Activated naive CD4-positive, alpha-beta T cell (primary cell): Measurements from ENCODE around the gene GRIFIN.

Source experiments
- DNase-seq, 4 experiments: peaks; one replicate each; lab custom pipeline; 2025; lab: John Stamatoyannopoulos, UW

The GRIFIN gene

GRCh38 chr7:2498708-2499107 lies 22.5 kb upstream of the GRIFIN start:
- DNase-seq: no peak

DNA sequence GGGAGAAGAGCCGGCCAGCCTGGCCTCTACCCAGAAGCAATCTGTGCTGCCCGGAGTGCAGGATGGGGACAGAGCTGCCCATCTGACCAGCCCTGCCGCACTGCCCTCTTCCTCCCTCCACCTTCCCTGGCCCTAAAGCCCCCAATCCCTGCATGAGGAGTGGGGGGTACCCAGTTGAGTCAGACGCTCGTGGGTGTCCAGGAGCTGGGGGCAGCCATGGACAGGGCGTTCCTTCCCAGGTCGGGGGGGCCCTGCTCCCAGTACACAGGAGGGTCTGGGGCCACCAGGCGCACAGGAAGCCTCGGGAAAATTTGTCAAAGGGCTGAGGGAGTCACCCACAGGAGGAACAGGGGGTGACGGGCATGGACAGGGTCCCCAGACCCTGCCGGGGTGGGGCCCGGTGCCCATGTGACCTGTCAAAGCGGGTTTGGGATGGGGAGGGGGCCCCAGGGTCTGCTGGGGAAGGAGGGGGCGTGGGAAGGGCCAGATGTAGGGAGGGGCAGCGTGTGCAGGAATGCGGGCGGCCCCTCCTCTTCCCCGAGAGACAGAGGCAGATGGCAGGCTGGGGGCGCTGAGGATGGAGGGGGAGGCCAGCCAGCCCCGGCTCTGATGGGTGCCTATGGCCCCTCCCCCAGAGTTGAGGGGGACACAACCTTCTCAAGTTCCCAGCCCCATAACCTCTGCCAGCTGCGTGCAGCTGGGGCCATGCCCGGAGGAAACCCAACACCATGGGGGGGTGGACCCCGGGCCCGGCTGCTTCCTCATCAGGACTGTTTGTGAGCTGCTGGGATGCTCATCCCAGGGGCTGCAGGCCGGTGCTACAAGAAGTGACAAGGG lies 21.5 kb upstream of the GRIFIN start:
- no peak for DNase-seq

GRCh38 chr7:2497065-2497464 lies 20.9 kb upstream of the GRIFIN start:
- no peak for DNase-seq

GRCh38 chr7:2496375-2496774 lies 20.2 kb upstream of the GRIFIN start:
- no peak for DNase-seq

DNA sequence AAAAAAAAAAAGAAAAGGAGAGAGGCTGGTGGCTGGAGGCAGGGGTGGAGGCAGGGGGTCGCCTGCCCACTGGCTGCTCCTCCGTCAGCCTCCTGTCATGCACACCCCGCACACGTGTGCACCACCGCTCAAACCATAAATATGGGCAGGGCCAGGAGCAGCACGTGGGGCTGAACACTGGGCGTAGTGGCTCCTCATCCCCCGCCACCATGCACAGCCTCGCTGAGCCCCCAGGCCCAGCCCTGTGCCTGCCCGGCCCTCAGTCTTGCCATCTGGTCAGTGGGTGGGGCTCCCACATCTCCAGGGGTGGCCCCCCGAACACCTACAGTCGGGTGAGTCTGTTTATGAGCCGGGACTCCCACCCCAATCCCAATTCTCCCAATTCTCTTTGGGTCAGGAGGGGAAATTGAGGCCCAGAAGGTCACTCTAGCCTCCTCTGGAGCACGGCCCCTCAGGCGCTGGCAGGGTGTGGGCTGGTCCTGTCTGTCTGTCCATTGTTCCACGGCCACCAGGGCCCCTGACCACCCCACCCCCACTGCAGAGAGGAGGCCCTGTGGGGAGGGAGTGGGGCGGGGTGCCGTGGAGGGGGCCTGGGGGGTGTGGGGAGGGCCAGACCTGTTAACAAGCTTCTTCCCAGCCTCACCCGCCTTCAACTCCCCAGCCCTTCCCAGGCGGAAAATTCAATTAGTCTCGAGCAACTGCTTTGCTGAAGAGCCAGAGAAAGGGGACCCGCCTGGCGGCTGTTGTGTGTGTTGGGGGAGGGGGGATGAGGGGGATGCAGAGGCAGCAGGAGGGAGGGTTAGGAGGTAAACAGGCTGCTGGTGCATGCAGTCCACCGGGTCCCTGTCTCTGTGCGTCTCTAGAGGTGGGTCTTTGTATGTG lies 19.5 kb upstream of the GRIFIN start:
- no peak for DNase-seq

GRCh38 chr7:2494191-2495130 lies 18.3 kb upstream of the GRIFIN start:
- no peak for DNase-seq

DNA sequence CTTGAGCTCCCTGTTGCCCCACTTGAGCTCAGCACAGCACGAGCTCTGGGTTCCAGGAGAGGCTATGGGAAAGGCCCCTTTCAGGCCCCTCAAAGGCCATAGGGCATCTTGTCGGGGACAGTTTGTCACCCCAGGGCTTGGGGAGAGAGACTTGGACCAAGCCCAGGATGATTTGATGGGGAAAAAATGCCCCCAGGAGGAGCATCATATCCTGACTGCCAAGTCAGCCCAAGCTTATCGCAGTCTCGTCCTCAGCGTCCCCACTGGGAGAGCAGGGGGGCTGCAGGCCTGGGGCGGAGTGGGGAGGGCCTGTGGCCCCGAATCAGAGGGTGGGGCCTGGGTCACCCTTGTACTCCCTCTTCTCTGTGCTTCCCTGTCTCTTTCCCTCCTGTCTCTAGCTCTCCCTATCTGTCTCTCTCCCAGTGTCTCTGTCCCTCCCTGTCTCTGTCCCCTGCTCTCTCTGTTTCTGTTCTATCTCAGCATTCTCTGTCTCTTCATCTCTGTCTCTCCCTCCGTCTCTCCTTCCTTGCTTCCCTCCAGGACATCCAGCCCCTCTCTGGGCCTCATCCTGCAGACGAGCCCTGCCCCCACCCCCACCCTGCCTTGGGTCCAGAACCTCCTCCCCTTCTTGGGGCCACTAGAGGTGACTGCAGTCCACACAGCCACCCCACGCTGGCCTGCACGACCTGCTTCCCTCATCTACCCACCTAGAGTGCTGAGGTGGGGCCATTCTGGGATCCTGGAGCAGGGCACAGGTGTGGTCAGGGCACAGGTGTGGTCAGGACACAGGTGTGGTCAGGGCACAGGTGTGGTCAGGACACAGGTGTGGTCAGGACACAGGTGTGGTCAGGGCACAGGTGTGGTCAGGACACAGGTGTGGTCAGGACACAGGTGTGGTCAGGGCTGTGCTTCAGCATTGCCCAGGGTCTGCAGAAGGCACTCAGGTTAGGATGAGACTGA lies 17.3 kb upstream of the GRIFIN start:
- no peak for DNase-seq

DNA sequence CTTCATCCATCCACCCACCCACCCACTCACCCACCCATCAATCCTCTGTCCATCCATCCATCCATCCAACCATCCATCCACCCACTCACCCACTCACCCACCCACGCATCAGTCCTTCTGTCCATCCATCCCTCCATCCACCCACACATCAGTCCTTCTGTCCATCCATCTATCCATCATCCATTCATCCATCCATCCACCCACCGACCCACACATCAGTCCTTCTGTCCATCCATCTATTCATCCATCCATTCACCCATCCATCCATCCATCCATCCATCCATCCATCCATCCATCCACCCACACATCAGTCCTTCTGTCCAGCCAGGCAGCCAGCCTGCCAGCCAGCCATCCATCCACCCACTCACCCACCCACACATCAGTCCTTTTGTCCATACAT lies 15.8 kb upstream of the GRIFIN start:
- DNase-seq: no peak

DNA sequence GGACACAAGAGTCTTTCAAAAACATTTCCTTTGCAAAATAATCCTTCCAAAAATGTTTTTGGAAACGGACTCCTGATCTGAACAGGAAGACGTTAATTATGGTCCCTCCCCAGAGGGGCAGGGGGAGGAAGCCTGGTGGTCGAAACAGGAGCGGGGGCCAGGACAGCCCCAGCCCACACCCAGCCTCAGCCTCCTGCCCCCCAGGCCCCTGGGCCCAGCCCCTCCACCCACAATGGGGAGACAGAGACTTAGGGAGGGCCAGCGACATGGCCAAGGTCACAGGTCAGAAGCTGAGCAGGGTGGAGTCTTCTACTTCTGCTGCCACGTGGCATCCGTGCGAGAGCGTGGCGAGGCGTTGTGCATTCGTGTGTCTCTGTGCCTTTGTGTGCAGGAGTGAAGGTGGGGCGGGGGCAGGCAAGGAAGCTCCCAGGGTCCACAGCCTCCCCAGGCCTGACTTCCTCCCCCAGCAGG lies 14.0 kb upstream of the GRIFIN start:
- no peak for DNase-seq

DNA sequence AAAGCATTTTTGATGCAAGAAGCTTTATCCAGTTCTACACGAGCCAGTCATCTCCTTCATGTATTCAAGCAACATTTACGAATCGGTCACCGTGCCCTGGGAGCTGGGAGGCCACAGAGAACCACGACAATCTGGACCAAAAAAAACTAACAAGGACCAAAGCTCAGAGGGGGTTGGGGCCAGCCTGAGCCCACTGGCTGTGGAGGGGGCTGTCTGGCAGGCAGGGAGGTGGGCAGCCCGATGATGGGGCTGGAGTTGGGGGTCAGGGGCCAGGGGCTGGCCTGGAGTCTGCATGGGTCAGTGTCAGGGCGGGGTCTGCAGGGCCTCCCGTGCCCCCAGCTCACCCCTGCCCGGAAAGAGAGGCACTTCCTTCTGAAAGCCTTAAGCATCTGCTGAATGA lies 12.5 kb upstream of the GRIFIN start:
- DNase-seq: no peak

- DNase-seq: no peak
Measured at GRCh38 chr7:2488272-2488645, 12.1 kb upstream of the GRIFIN start.

- no peak for DNase-seq
Measured at GRCh38 chr7:2487586-2488271, 11.5 kb upstream of the GRIFIN start.

GRCh38 chr7:2484868-2485267 lies 8.7 kb upstream of the GRIFIN start:
- DNase-seq: no peak

DNA sequence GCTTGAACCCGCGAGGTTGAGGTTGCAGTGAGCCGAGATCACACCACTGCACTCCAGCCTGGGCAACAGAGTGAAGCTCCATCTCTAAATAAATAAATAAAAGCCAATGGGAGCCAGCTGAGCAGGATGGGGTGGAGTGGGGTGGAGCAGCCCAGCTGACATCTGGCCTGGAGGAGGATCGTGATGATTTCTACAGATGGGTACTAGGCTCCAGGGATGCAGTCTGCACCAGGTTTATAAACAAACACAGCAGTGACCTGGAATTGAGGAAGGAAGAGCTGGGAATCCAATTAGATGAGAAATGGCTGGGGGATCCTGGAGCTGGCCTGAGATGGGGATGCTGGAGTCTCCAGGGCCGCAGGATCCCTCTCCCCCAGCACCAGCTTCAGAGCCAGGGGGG lies 7.3 kb upstream of the GRIFIN start:
- DNase-seq: no peak

DNA sequence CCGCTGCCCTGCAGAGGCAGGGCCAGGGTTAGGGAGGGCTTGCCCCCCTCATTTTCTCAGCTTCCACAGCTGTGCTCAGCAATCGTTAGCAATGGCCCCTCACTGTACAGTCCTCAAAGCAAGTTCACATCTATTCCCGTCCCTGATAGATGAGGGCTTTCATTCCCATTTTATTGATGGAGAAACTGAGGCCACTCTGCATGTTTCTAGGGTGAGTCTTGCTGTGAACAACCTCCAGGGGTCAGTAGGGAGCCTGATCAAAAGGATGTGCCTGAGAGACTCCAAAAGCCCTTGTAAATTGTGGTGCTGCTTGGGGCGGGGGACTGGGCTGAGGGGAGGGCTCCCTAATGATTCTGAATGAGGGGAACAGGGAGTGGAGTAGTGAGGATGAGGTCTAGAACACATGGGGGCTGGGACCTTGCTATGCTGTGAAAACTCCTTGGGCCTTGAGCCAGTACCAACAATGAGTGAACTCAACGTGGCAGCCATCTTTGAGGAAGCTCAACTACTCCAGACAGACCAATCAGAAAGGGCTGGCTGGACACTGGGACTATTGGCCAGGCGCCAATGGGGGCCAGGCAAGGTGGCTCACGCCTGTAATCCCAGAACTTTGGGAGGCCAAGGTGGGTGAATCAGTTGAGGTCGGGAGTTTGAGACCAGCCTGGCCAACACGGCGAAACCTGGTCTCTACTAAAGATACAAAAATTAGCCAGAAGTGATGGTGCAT lies 6.7 kb upstream of the GRIFIN start:
- DNase-seq: no peak

- no peak for DNase-seq
Measured at GRCh38 chr7:2481195-2481594, 5.0 kb upstream of the GRIFIN start.

DNA sequence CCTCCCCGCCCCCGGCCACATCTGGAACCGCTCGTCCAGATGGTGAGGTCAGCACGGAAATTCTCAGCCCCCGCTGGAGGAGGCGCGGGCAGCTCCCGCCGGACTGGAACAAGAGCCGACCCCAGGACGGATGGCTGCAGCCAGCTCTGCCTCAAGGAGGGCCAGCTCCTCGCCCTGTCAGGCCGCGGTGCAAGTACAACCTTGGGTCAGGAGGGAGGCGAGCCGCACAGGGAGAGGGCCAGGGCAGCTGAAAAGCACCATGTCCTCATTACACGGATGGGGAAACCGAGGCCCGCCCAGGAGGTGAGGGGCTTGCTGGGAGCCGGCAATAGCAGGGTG lies 3.8 kb upstream of the GRIFIN start:
- no peak for DNase-seq

DNA sequence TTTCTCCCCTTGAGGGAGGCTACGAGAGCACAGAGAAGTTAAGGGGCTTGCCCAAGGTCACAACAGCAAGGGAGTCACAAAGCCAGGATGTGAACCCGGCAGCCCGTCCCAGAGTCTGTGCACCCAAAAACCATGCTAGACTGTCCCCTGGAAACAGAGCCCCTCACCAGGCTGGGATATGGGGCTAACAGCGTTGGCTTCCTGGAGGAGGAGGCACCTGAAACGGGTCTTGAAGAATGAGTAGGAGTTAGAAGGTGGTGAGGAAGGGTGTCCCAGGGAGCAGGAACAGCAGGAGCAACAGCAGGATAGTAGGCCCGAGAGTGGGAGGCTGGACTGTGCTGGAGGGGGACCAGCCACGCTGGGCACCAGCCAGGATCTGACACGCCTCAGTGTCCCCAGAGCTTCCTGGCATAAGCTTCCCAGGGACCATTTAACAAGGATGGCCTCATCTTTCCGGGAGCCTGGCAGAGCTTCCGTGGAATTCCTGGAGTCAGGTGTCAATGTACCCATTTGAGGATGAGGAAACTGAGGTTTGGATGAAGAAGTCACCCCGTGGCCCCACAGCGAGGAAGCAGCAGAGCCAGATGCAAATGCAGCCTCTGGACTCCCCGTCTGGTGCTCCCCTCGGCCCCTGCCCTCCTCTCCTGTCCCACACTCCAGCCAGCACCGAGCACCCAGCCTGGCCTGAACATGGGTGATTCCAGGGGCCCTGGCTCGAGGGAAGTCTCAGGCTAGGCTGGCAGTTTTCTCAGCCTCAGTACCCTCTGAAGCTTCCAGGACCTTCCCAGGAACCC lies 3.3 kb upstream of the GRIFIN start:
- no peak for DNase-seq

GRCh38 chr7:2478800-2479199 lies 2.6 kb upstream of the GRIFIN start:
- DNase-seq: no peak
